NCI-H2196 (cell line): ENCODE data around the gene MYT1.
A peak's percentile ranks its signal among the peaks of the same experiment; 100 is the strongest.

Source experiments
- DNase-seq: peaks from one replicate; lab custom pipeline; 2025; ENCODE audit not compliant: unreplicated experiment; lab: John Stamatoyannopoulos, UW

MYT1 gene

GRCh38 chr20:64139199-64140060 lies 24.8 kb upstream of the MYT1 start:
- DNase-seq = no peak

GRCh38 chr20:64140061-64140931 lies 24.0 kb upstream of the MYT1 start:
- DNase-seq = no peak

GRCh38 chr20:64140956-64141355 lies 23.3 kb upstream of the MYT1 start:
- DNase-seq = no peak

GRCh38 chr20:64142590-64142989 lies 21.7 kb upstream of the MYT1 start:
- DNase-seq = peak; percentile 28

- DNase-seq = no peak
These were observed 21.0 kb upstream of the MYT1 start for GRCh38 chr20:64143018-64143801.

GRCh38 chr20:64144144-64144912 lies 19.9 kb upstream of the MYT1 start:
- no peak for DNase-seq

- no peak for DNase-seq
These were observed 18.6 kb upstream of the MYT1 start for GRCh38 chr20:64145458-64146300.

GRCh38 chr20:64146301-64146935 lies 17.8 kb upstream of the MYT1 start:
- no peak for DNase-seq

- DNase-seq = no peak
These were observed 17.2 kb upstream of the MYT1 start for GRCh38 chr20:64146936-64147477.

GRCh38 chr20:64148581-64148980 lies 15.7 kb upstream of the MYT1 start:
- DNase-seq = no peak

- no peak for DNase-seq
These were observed 15.1 kb upstream of the MYT1 start for GRCh38 chr20:64149141-64149540.

- no peak for DNase-seq
These were observed 14.3 kb upstream of the MYT1 start for GRCh38 chr20:64149809-64150560.

GRCh38 chr20:64150756-64151632 lies 13.3 kb upstream of the MYT1 start:
- DNase-seq = no peak

GRCh38 chr20:64151633-64152530 lies 12.4 kb upstream of the MYT1 start:
- DNase-seq = no peak

GRCh38 chr20:64152906-64153305 lies 11.3 kb upstream of the MYT1 start:
- peak; percentile 60 for DNase-seq

GRCh38 chr20:64153410-64153809 lies 10.8 kb upstream of the MYT1 start:
- no peak for DNase-seq
